Measurements from ENCODE around the gene DYNLT4.
A peak's percentile ranks its signal among the peaks of the same experiment; 100 is the strongest.
"Not testable (repeated sequence)": the region's sequence is repeated elsewhere in the genome, so short reads cannot be mapped to it uniquely, and the experiment has no call there.

Gene DYNLT4

DNA sequence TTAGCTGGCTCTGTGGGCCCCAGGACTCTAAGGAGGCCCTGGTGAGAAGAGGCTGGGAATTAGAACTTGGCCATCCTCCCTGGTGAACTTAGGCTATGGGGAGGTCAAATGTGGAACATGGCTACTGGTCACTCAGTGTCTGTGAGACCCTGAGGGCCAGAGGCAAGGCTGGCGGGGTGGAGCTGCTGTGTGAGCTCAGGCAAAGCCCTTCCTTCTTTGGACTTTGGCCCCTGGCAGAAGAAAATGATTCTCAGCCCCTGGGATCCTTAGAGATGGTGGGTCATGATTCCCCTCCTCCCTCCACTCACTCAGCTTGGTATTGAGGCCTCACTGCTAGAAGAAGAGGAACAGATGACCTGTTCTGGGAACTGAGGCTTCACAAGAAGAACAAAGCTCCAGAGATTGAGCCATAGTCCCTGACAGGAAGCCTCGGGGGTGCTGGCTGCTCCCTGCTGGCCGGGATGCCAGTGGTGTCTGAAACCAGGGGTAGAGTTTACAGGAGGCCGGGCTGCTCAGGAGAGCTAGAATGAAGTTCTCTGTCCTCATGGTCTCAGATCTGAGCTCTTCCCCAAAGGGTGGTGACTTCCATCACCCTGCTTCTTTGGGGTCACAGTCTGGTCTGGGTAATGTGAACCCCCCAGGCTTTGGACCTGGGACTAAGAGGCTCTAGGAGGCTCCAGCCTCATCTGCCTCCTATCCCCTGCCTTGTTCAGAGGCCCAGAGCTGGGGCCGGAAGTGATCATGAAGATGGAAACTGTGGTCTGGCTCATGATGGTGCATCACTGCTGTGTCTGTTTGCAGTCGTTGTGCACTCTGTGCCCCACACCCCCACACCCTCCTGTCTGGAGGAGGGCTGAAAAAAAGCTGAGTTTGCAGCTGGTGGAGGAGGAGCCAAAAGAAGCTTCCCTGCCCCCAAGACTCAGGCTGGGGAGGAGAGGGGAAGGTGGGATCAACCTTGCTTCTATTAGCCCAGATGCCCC, 2.1 kb upstream of the DYNLT4 start:
- peak; percentile 78 for DNase-seq (ENCODE audit: low read depth)

DNA sequence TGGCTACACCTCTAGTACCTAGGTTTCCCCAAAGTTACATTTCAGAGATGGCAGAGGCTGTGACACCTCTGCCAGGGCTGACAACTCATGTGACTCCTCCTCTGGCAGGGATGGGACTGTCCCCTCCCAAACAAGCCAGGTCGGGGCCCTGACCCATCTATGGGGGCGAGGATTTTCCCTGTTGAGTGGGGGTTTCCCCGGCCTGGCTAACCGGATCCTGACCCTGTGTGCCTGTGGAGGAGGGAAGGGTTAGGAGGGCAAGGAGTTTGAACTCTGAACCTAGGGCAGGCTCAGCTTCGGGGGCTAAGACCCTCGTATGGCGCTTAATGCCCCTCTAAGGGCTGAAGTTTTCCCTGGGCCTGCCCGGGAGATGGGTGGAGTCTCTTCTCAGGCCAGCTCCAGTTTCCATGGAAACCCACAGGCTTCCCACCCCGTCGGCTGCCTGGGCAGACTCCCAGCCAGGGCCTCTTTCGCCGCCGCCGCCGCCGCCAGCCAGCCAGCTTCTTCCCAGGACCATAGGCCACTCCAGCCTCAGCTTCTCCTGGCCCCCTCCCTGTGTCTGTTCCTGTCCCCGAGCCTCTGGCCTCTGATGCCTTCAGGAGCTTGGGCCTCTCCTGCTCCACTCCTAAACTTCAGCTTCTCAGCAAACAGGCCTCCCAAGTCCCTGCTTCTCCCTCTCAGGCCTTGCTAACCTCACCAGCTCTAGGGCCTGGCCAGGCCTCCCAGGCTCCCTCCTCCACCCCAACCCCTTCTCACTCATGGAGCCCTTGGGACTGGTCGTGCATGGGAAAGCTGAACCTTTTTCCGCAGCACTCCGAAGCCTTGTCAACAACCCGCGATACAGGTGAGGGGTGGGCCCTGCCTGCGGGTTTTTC, 1.1 kb upstream of the DYNLT4 start, which contains the start of gene BTBD19:
BTBD19 (plus strand) TSS at position 461 of the 875 bp plus-strand sequence; CDS start at position 759, 298 bp downstream.
- peak; percentile 75 for DNase-seq (ENCODE audit: low read depth)

DNA sequence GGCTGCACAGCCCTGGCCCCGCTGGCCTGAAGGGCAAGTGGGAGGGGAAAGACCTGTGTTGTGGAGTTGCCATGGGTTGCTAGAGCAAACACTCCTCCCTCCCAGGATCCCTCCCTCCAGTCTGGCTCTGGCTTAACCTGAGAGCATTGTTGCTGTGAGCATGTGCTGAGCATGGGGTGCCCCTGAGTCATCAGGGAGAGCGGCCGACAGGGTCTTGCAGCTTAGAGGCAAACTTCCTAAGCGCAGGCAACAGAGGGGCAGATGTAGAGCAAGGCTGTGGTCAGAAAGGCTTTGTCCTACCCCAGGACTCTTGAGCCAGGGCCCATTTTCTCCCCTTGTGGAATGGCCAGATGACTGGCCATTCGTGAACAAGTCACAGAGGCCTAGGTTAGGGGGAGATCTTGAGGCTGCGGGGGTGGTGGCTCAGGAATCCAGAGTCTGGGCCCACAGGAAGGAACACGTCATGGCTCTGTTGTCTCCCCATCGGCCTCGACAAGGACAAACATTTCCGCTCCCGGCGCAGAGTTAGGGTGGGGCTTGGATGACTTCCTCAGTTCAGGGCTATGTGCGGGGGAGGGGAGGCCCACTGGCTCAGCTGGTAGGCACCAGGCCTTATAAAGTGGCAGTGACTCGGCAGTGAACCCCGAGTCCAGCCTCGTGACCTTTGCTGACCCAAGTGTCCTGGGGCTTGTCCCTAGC, 362 bp upstream of the DYNLT4 start:
- DNase-seq (ENCODE audit: low read depth) = peak; percentile 80

DNA sequence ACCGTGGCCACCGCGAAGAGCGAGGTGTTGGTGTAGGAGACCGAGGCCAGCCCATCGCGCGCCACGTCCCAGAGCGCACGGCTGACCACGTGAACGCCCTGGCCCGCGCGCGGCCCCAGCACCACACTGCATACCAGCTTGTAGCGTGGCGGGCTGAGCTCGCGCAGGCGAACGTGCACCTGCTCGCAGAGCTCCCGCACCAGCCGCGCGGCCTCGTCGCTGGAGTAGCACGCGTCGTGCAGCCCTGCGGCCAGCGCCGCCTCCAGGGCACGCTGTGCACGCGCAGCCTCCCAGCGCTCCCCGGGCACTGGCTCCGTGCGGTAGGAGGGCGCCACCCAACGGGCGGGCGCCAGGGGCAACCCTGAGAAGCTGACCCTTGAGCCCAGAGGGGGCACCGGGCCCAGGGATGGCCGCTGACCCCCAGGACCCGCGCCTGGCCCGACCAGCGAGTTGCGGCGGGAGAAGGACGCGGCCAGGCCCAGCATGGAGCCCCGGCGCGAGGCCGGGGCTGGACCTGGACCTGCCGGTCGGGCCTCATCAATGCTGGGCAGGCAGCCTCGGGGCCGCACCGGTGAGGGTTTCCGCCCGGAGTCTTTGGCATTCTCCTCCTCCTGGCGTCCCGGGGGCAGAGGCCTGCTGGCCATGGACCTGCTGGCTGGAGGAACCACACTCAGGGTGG, 987 bp downstream of the DYNLT4 start:
- DNase-seq (ENCODE audit: low read depth) = no peak

DNA sequence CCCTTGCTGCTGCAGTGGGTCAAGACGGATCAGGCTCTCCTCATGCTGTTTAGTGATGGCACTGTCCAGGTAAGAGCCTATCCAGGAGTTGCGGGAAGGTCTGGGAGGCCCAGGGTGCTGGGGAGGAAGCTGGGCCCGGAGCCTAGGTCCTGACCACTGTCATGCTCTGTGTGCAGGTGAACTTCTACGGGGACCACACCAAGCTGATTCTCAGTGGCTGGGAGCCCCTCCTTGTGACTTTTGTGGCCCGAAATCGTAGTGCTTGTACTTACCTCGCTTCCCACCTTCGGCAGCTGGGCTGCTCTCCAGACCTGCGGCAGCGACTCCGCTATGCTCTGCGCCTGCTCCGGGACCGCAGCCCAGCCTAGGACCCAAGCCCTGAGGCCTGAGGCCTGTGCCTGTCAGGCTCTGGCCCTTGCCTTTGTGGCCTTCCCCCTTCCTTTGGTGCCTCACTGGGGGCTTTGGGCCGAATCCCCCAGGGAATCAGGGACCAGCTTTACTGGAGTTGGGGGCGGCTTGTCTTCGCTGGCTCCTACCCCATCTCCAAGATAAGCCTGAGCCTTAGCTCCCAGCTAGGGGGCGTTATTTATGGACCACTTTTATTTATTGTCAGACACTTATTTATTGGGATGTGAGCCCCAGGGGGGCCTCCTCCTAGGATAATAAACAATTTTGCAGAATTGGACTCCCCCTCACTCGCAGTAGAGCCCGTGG, 1.7 kb downstream of the DYNLT4 start:
- no peak for DNase-seq (ENCODE audit: low read depth)

DNA sequence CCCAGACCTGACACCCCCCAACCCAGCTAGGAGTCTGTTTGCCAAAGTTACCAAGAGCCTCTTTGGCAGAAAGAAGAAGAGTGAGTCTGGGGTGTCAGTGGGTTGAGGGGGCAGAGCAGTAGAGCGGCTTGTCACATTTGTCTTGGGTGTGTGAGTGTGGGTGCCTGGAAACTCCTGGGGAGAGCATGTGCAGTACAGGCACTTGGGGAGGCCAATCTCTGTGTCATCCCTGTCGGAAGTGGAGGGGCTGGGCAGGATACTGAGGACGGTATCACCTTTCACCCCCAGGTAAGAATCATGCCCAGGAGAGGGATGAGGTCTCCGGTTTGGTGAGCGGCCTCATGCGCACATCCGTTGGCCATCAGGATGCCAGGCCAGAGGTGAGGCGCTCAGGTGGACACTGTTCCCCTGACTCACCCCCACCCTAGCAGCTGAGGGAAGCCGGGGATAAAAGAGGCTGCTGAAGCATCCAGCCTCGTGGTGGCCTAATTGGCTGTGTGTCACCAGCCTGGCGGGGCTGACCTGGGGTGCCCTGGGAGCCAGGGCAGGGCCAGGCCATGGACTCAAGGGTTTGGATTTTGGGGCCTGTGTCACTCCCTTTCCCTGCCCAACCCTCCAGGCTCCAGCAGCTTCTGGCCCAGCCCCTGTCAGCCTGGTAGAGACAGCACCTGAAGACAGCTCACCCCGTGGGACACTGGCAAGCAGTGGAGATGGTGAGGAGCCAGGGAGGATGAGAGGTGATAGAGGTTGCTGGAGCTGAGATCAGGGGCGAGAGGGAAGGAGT, 3.6 kb downstream of the DYNLT4 start:
- no peak for DNase-seq (ENCODE audit: low read depth)

DNA sequence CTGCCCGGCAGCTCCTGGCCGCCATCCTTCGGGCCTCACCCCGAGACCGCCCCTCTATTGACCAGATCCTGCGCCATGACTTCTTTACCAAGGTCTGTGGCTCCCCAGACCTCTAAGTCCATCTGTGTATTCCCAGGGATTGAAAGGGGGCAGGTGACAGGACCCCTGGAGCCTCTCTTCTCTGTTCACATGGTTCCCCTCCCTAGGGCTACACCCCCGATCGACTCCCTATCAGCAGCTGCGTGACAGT, 4.2 kb downstream of the DYNLT4 start:
- no peak for DNase-seq (ENCODE audit: low read depth)

DNA sequence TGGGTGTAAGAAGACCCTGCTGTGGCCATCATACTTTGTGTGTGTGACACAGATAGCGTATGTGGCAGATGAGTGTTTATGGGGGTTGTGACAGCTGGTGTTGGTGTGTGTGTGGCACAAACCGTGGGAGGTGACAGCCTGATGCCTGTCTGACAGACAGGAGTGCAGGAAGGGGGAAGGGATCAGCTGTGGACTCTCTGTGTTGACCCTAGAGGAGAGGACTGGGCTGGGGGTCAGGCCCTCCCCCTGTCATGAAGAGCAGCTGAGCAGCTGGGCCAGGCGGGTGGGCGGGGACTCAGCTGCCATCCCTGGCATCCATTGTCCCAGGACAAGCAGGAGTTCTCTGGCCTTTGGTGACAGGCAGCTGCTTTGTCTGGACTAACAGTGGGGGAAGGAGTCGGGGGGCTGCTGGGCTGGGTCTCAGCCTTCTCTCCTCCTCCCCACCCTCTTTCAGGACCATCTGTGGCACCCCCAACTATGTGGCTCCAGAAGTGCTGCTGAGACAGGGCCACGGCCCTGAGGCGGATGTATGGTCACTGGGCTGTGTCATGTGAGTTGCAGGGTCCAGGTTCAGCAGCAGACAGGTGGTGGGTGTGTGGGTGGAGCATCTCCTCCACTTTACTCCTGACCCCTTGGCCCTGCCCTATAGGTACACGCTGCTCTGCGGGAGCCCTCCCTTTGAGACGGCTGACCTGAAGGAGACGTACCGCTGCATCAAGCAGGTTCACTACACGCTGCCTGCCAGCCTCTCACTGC, 4.7 kb downstream of the DYNLT4 start:
- no peak for DNase-seq (ENCODE audit: low read depth)

DNA sequence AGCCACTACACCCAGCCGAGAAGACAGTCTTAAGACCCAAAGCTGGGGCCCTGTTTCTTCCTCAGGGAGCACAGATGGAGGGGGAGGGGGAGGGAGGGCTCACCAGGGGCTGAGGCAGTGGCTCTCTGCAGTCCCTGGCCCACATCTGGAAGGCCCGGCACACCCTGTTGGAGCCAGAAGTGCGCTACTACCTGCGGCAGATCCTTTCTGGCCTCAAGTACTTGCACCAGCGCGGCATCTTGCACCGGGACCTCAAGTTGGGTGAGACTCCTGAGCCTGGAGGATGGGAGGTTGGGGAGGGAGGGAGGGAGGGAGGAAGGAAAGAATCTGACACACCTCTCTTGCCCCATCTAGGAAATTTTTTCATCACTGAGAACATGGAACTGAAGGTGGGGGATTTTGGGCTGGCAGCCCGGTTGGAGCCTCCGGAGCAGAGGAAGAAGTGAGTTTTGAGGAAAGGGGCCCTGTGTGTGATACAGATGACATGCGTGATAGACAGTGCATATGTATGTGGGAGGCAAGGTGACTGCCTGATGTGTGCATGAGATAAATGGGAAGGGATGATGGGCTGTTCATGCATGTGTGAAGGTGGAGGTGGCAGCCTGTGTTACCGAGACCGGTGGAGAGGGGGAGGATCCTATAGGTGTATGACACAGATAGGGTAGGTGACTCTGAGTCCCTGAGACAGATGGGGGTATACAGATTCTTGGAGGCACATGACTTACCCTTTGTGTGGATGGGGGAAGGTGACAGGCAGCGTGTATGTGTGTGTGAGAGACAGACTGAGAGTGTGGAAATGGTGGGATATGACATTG, 5.5 kb downstream of the DYNLT4 start:
- DNase-seq (ENCODE audit: low read depth) = no peak

DNA sequence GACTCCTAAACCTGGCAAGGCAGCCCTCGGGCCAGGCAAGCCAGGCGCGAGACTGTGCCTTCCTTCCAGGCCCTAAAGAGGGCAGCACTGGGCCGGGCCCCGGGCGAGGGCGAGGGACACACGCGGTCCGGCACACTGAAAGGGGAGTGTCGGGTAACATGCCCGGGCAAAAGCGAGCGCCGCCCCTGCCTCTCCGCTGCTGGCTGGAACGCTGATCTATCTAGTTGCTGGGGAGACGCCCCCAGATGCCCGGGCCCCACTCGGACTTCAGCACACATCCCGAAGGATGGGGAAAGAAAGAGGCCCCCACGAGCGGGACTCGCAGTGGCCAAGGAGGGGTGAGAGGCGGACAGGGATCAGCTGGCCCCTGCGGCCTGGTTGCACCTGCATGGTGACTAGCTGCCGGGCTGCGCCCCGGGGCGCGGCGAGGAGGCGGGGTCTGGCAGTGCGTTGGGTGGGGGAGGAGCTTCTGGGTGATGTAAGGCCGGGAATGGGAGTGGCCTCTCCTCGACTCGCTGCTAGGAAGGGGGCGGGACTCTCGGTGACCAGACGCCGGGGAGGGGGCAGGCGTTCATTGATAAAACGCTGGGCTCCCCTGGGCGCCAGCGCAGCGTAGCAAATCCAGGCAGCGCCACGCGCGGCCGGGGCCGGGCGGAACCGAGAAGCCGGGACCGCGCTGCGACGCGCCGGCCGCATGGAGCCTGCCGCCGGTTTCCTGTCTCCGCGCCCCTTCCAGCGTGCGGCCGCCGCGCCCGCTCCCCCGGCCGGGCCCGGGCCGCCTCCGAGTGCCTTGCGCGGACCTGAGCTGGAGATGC, 7.2 kb downstream of the DYNLT4 start, which contains the start of gene PLK3:
PLK3 (plus strand) TSS at position 608 of the 815 bp plus-strand sequence; CDS start at position 695, 87 bp downstream.
- DNase-seq (ENCODE audit: low read depth) = peak; percentile 96

DNA sequence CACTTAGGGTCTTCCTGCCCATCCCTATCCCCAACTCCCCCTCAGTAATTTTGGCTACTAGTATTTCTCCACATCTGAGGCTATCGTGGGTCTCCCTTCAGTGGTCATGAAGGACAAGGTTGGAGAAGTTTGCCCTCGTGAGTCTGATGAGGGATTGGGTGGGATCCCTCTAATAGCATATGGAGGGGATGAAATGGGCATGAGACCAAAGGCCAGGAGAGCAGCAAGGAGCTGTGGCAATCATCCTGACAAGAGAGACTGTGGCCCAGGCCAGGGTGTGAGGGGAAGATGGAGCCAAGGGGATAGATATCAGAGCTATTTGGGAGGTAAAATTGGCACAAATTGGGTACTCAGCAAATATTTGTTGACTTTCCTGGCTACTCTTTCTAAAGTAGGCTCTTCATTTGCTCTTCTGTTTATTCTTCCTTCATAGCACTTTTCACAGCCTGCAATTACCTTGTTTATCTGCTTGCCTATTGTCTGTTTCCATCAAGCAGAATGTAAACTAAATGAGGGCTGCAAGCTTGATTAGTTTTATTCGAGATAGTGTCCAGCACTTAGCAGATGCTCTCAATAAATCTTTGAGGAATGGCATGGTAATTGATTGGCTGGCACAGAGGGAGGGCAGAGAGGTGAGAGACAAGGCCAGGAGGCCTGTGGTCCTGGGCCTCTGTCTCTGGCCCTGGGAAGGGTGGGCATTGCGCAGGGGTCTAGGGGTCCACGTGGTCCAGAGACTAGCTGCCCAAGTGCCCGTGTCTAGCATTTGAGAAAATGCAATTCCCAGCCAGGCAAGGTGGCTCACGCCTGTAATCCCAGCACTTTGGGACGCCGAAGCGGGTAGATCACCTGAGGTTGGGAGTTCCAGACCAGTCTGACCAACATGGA, 8.4 kb downstream of the DYNLT4 start:
- no peak for DNase-seq (ENCODE audit: low read depth)

DNA sequence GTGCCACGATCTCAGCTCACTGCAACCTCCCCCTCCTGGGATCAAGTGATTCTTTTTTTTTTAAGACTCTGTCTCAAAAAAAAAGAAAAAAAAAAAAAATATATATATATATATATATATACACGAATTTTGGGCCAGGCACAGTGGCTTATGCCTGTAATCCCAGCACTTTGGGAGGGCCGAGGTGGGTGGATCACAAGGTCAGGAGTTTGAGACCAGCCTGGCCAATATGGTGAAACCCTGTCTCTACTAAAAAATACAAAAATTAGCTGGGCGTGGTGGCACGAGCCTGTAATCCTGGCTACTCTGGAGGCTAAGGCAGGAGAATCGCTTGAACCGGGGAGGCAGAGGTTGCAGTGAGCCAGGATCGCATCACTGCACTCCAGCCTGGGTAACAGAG, 9.3 kb downstream of the DYNLT4 start:
- DNase-seq (ENCODE audit: low read depth) = not testable (repeated sequence)

DNA sequence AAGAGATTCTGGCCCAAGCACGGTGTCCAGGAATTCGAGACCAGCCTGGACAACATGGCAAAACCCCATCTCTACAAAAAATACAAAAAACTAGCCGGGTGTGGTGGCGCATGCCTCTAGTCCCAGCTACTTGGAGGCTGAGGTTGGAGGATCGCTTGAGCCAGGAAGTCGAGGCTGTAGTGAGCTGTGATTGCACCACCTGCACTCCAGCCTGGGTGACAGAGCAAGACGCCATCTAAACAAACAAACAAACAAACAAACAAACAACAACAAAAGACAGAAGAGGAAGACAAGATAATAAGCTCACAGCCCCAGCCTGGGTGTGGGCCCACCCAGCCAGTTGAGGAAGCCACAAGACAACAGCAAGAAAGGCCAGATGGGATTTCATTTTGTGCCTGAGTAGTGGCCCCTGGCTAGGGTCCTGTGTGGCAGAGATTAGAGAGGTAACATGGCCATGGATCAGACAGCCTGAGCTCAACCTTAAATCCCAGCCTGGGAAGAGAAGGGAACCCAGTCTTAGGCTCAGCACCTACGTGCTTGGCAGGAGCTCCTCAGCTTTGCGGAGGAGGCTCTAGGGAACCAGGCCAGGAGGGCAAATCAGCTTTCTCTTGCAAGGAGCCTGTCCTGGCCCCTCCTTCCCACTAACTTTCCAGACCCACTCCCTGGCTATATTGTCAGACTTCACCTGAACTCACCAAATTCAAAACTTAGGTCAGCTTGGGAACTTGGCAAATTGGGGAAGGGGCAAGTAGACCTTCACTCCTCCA, 14.2 kb downstream of the DYNLT4 start:
- DNase-seq (ENCODE audit: low read depth) = no peak

DNA sequence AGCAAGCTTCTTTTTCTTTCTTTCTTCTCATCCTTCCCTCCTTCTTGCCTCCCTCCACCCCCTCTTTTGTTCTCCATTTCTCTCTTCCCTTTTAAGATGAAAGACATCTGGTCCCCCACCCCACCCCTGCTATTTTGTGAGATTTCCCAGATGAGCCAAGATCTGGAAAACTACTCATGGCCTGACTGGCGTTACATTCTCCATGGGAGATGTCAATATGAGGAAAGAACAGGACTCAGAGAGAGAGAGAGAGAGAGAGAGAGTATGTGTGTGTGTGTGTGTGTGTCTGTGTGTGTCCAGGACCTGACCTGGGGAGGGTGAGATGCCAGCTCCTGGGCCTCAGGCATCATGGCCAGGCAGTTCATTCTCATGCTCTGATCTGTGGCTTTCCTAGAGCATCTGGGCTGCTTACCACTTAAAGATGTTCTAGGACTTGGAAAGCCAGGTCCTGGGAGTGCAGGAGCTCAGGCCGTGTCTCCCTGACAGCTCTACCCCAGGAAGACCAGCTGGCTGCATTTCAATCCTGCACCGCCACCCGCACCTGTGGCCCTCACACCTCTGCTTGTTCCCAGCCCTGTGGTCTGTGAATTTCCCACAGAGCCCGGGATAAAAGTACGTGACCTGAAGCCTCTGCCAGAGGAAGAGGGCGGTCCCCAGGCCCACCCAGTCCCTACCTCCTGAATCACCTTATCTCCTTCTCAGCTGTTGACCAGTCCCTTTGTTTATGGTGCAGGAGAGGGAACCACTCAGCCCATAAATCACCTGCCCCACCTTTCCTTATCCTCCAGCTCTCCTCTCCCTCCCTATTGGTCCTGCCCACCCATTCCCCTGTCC, 16.0 kb downstream of the DYNLT4 start:
- DNase-seq (ENCODE audit: low read depth) = no peak

Measured in activated T-helper 9 cell treated with anti-CD3 and anti-CD28 coated beads, Interleukin-2, amount 50 U/mL, for 16 hours (primary cell).